Smooth muscle cell (in vitro differentiated cells): Measurements from ENCODE around the gene PHF10. TPM values are rescaled to one million over a fixed set of nuclear protein-coding genes. Genes with fewer than 3 reads are reported as not detected.

Experiments
- DNase-seq: peaks from one replicate; lab custom pipeline; 2025; ENCODE audit not compliant: unreplicated experiment; lab: John Stamatoyannopoulos, UW
- H2AFZ ChIP-seq: fragments of 200-600 bp; sonication (generic); 2 replicates; pipeline ENCODE4 v1.6.0; 2016; ENCODE audit warnings: antibody characterized with exemption, low read depth, mild to moderate bottlenecking
- H3F3A ChIP-seq: fragments of 200-600 bp; sonication (generic); 2 replicates; pipeline ENCODE4 v1.6.0; 2017; ENCODE audit warnings: antibody characterized with exemption, low read depth
- H3K27ac ChIP-seq: fragments of 200-600 bp; sonication (generic); 2 replicates; pipeline ENCODE4 v1.5.1; 2016; ENCODE audit warnings: low read depth, mild to moderate bottlenecking
- H3K27me3 ChIP-seq: fragments of 200-600 bp; sonication (generic); 2 replicates; pipeline ENCODE4 v1.6.1; 2016; ENCODE audit warnings: low read depth, mild to moderate bottlenecking
- H3K36me3 ChIP-seq: fragments of 200-600 bp; sonication (generic); 2 replicates; pipeline ENCODE4 v1.5.1; 2016; ENCODE audit warnings: low read depth
- H3K4me1 ChIP-seq: fragments of 200-600 bp; sonication (generic); 2 replicates; pipeline ENCODE4 v1.5.1; 2016; ENCODE audit warnings: low read depth
- H3K4me2 ChIP-seq: fragments of 200-600 bp; sonication (generic); 2 replicates; pipeline ENCODE4 v1.6.0; 2016; ENCODE audit warnings: mild to moderate bottlenecking
- H3K4me3 ChIP-seq: fragments of 200-600 bp; sonication (generic); 2 replicates; pipeline ENCODE4 v1.5.1; 2016; ENCODE audit warnings: mild to moderate bottlenecking
- H3K79me2 ChIP-seq: fragments of 200-600 bp; sonication (generic); 2 replicates; pipeline ENCODE4 v1.6.0; 2016; ENCODE audit warnings: low read depth, mild to moderate bottlenecking
- H3K9ac ChIP-seq: fragments of 200-600 bp; sonication (generic); 2 replicates; pipeline ENCODE4 v1.6.0; 2016; ENCODE audit warnings: low read depth
- H3K9me3 ChIP-seq: fragments of 200-600 bp; sonication (generic); replicated peaks from 2 replicates; pipeline ENCODE4 v1.5.1; 2016; ENCODE audit warnings: low read depth
- H4K20me1 ChIP-seq: fragments of 200-600 bp; sonication (generic); 2 replicates; pipeline ENCODE4 v1.6.0; 2016; ENCODE audit warnings: low read depth
- WGBS: methylation state at CpG from one replicate; pipeline ENCODE4 v1.1.7; 2016; ENCODE audit warnings: low lambda C conversion rate; 5-methylcytosine and 5-hydroxymethylcytosine counted together
- polyA plus RNA-seq: library from polyadenylated mRNA; unstranded; fragments of >200 nt; fragmentation: Nextera tagmentation; extraction: Ambion mirVana; gene quantifications from 2 replicates; pipeline ENCODE4 v1.2.1, GENCODE V29; 2016
- total RNA-seq: library from RNA; depleted of rRNA; stranded (reverse); fragments of >200 nt; gene quantifications from 2 replicates; pipeline ENCODE4 v1.2.3, GENCODE V29; 2014
- TF ChIP-seq, protein P1 (sequence below): fragments of 200-600 bp; sonication (generic); IDR thresholded peaks from 2 replicates; pipeline ENCODE4 v1.5.1; 2017; ENCODE audit warnings: borderline replicate concordance, mild to moderate bottlenecking, antibody characterized with exemption; ENCODE audit not compliant: insufficient read depth, poor library complexity, severe bottlenecking

Gene PHF10
- total and polyA plus RNA-seq, 2 experiments from 2014 or later = 22.0 to 41.9 TPM

GRCh38 chr6:169669147-169669546 lies 55.2 kb downstream of the PHF10 start:
- H3K9ac ChIP-seq = no peak overlapping the region
- H3K79me2 ChIP-seq = no peaks in the 10 kb centered on the region
- no peaks in the 10 kb centered on the region for H3K27me3 ChIP-seq
- DNase-seq = no peak
- WGBS = 94% methylated on average over 6 of the region's 6 CpGs
- H3K36me3 ChIP-seq = peaks cover 8% of the 10 kb centered on the region
- H2AFZ ChIP-seq = no peak overlapping the region
- no peaks in the 10 kb centered on the region for H4K20me1 ChIP-seq
- H3K4me2 ChIP-seq = no peak overlapping the region
- H3K4me1 ChIP-seq = no peaks in the 10 kb centered on the region
- TF ChIP-seq, protein P1, sequence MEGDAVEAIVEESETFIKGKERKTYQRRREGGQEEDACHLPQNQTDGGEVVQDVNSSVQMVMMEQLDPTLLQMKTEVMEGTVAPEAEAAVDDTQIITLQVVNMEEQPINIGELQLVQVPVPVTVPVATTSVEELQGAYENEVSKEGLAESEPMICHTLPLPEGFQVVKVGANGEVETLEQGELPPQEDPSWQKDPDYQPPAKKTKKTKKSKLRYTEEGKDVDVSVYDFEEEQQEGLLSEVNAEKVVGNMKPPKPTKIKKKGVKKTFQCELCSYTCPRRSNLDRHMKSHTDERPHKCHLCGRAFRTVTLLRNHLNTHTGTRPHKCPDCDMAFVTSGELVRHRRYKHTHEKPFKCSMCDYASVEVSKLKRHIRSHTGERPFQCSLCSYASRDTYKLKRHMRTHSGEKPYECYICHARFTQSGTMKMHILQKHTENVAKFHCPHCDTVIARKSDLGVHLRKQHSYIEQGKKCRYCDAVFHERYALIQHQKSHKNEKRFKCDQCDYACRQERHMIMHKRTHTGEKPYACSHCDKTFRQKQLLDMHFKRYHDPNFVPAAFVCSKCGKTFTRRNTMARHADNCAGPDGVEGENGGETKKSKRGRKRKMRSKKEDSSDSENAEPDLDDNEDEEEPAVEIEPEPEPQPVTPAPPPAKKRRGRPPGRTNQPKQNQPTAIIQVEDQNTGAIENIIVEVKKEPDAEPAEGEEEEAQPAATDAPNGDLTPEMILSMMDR = no peak
- H3K27ac ChIP-seq = no peak overlapping the region
- no peaks in the 10 kb centered on the region for H3K9me3 ChIP-seq
- H3F3A ChIP-seq = no peaks in the 10 kb centered on the region
- H3K4me3 ChIP-seq = no peak overlapping the region

DNA sequence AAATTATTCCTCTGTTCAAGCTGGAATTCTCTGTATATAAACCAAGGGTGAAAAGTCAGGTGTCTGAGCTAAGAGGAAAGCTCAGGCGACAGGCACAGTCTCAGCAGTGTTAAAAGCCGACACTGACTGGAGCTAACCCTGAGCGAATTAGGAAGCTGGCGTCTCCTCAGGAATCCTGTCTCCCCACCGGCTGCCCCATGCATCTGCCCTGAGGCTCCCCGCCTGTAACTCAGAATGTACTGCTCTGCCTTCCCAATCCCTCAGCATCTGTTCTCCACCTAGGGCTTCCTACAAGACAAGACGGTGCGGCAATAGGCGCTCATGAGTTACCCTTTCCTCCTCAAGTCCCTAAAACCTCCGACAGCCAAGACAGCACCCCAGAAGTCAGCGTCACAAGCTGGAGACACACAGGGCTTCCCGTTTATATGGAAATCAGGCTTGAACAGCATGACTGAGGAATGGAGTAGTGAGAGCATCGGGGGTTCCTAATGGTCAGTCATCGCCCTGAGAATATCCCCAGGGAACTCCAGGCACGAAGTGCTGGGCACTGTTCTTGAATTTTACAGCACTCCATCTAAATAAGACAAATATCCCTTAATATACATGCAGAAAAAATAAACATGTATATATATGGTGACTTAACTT lies 56.0 kb downstream of the PHF10 start:
- DNase-seq = no peak
- Histone ChIP-seq H2AFZ (no peak overlapping the region), H3K27ac (no peak overlapping the region), H3K27me3 (no peaks in the 10 kb centered on the region), H3K9me3 (no peaks in the 10 kb centered on the region), H3K9ac (no peak overlapping the region), H3K79me2 (no peaks in the 10 kb centered on the region), H3F3A (no peaks in the 10 kb centered on the region), H3K4me2 (no peak overlapping the region), H3K4me1 (no peaks in the 10 kb centered on the region), H4K20me1 (no peaks in the 10 kb centered on the region), H3K4me3 (no peak overlapping the region), H3K36me3 (peaks cover 8% of the 10 kb centered on the region)
- WGBS = 89% methylated on average over 15 of the region's 15 CpGs
- TF ChIP-seq, protein P1 = no peak

DNA sequence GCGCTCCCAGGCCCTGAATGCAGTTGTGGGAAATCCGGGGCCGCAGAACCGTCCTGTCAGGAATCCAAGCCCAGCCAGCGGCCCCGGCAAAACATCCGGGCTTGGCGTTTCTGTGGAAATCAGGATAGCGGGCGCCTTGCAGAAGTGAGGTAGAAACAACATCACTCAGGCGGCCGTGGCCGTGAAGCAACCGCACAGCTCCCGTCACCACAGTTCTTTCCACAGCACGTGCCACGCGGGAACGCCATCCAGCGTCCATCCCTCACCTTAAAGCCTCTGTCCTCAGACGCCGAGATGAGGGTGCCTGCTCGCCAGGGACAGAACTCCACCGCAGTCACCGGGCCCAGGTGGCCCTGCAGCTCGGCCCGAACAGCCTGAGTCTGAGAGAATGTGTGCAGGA lies 56.6 kb downstream of the PHF10 start:
- H3K9ac ChIP-seq = no peak overlapping the region
- no peaks in the 10 kb centered on the region for H3F3A ChIP-seq
- no peaks in the 10 kb centered on the region for H3K79me2 ChIP-seq
- no peaks in the 10 kb centered on the region for H3K9me3 ChIP-seq
- H3K4me3 ChIP-seq = no peak overlapping the region
- no peak overlapping the region for H3K4me2 ChIP-seq
- no peaks in the 10 kb centered on the region for H3K27me3 ChIP-seq
- WGBS = 98% methylated on average over 27 of the region's 27 CpGs
- H3K4me1 ChIP-seq = no peaks in the 10 kb centered on the region
- no peaks in the 10 kb centered on the region for H4K20me1 ChIP-seq
- H3K36me3 ChIP-seq = peaks cover 8% of the 10 kb centered on the region
- H3K27ac ChIP-seq = no peak overlapping the region
- no peak overlapping the region for H2AFZ ChIP-seq
- no peak for DNase-seq
- TF ChIP-seq, protein P1 = no peak

- Histone ChIP-seq H3K27ac (no peak overlapping the region), H3F3A (no peaks in the 10 kb centered on the region), H3K9ac (no peak overlapping the region), H2AFZ (no peak overlapping the region), H3K4me1 (no peaks in the 10 kb centered on the region), H3K36me3 (peaks cover 3% of the 10 kb centered on the region), H3K9me3 (no peaks in the 10 kb centered on the region), H3K27me3 (no peaks in the 10 kb centered on the region), H4K20me1 (no peaks in the 10 kb centered on the region), H3K79me2 (no peaks in the 10 kb centered on the region), H3K4me3 (no peak overlapping the region), H3K4me2 (no peak overlapping the region)
- DNase-seq = no peak
- TF ChIP-seq, protein P1 = no peak
- WGBS = 97% methylated on average over 18 of the region's 18 CpGs
Measured at GRCh38 chr6:169666441-169666840, 57.9 kb downstream of the PHF10 start.
